IPS-NIHi7 (cell line): ENCODE data around the gene SLIT1.
A peak's percentile ranks its signal among the peaks of the same experiment; 100 is the strongest.

ENCODE experiments used
- DNase-seq: peaks from one replicate; pipeline ENCODE4 v3.0.0; 2012; ENCODE audit warnings: mixed read lengths; ENCODE audit errors: extremely low spot score

The SLIT1 gene

DNA sequence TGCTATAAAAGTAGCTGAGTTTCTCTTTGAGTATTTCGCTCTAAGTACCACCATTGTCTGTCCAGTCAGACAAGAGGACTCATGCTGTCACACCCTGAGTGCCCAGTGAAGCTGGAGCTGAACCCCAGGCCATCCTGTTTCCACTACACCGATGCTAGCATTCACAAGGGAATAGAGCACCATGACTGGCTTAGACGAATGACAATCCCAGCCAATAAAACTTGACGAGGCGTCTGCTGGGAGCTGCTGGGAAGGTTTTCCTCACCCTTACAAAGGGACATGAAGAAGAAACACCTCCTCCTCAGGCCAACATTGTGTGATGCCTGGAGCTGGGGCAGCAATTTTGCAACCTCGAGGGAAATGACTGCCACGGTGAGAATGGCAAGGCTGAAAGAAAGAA is 17.5 kb upstream of the SLIT1 start:
- no peak for DNase-seq

- no peak for DNase-seq
Observed at GRCh38 chr10:97200616-97201015, 14.9 kb upstream of the SLIT1 start.

GRCh38 chr10:97199152-97199551 is 13.4 kb upstream of the SLIT1 start:
- no peak for DNase-seq

- no peak for DNase-seq
Observed at GRCh38 chr10:97197030-97197500, 11.3 kb upstream of the SLIT1 start.

GRCh38 chr10:97196223-97197029 is 10.7 kb upstream of the SLIT1 start:
- DNase-seq, result peak; percentile 84

DNA sequence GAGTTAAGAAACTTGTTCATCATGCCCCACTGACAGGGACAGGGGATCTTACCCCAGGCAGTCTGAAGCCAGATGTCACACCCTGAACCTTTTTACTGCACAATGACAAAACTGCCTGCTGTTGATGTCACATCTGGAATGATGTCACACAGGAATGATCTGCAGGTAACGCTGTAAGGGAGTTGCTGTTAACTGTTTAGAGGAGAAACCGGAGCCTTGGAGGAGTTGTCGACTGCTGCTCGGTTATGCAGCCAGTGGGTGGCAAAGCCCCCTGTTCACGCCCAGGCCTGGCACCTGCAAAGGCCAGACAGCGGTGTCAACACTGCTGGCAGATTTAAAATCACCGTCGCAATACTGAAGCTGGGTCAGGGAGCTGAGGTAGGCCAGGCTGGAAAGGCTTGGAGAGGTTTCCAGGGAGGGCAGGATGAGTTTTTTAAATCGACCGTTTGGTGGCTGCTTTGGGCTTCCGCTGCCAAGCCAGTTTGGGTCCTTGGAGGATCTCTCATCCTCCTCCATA is 10.0 kb upstream of the SLIT1 start:
- DNase-seq, result no peak

GRCh38 chr10:97192952-97193435 is 7.2 kb upstream of the SLIT1 start:
- no peak for DNase-seq

DNA sequence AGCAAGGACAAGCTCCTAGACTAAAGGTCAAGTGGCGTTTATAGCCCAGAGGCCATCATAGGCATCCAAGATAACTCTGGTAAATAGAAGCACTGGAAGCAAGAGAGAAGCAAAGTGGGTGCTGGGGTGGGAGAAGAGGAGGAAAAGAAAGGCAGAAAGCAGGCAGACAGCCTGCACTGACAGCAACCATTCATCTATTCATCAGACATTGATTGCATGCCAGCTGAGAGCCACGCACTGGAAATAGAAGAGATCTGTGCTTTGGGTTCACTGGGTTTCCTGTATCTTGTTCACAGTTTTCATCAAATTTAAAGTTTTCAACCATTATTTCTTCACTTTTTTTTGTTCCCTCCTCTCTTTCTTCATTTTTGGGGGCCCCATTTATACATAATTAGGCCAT is 4.7 kb upstream of the SLIT1 start:
- DNase-seq, result no peak

DNA sequence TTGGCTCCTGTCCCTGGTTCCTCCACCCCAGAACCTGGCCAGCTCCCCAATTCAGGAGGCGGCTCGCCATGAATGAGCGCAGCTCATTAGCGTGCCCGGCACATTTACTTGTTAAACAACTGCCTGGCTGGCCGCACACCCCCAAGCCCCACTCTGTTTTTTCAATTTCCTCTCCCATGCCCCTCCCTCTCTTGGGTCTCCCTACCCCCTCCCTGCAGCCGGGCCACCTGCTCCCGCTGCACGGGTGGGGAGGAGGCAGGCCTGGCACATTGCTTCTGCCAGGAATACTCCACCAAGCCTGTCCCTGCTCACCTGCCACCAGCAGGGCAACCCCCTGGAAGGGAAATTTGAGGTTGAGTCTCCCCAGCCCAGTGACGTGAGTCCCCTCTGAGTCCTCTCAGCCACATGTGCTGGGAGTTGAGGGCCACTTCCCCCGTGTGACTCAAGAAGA is 2.5 kb upstream of the SLIT1 start:
- DNase-seq, result no peak

GRCh38 chr10:97186911-97187310 is 1.2 kb upstream of the SLIT1 start:
- no peak for DNase-seq

- DNase-seq, result no peak
Observed at GRCh38 chr10:97184971-97185325, 811 bp downstream of the SLIT1 start.

DNA sequence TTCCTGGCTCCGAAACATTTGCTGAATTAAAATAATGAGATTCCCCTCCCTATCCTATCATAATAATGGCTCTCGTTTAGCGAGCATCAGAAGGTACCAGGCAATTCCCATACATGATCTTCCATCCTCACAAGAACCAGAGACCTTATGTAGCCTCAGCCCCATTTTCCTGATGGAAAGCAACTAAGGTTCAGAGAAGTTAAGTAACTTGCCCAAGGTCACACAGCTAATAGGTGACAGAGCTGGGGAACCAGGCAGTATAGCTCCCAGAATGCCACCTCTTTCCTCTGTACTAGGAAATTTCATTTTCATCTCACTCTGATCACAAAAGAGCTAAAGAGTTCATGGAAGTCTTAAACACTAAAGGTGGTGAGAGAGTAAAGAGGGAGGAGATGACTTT is 2.4 kb downstream of the SLIT1 start:
- no peak for DNase-seq

DNA sequence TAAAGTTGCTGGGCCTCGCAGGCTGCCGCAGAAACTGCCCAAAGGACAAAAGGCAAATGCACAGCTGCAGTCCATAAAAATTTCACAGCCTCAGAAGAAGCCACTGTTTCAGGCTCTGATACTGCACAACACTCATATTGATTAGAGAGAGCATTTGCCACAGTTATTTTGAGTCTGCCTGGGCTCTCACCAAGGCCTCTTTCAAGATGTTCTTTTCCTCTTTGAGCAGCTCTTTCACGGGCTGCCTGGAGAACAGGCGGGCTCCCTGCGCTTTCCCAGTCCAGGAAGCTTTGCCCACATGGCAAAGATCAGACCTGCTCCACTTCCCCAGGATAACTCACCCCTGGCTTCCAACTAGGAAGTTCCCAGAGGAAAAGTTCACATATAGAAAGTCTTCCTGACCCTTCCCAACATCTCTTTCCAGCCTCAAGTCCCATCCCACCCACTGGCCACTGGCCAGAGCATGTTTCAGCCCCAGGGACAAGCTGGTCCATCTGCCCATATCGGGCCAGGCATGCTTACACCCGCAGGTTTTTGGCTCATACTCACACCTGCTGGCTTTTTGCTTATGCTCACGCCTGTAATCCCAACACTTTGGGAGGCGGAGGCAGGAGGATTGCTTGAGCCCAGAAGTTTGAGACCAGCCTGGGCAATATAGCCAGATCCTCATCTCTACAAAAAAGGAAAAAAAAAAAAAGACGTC is 3.3 kb downstream of the SLIT1 start:
- no peak for DNase-seq

- no peak for DNase-seq
Observed at GRCh38 chr10:97180986-97181385, 4.8 kb downstream of the SLIT1 start.

- no peak for DNase-seq
Observed at GRCh38 chr10:97180363-97180755, 5.4 kb downstream of the SLIT1 start.

GRCh38 chr10:97179731-97180362 is 5.9 kb downstream of the SLIT1 start:
- DNase-seq, result peak; percentile 93

GRCh38 chr10:97179311-97179710 is 6.4 kb downstream of the SLIT1 start:
- no peak for DNase-seq

DNA sequence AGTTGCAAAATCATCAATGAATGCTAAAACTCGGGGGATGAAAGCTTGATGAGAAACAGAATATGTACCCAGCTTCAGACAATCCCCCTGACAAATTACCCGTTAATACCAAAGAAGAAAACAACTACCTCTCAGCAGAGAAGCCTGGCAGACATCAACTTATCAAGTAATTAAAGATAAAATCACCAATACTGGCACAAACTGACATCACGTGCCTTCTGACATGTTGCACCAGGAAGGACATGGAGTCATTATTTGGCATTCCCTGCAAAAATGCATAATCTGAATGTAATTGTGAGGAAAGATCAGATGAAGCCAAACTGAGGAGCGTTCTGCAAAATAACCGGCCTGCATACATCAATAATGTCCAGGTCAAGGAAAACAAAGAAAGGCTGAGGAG is 7.7 kb downstream of the SLIT1 start:
- no peak for DNase-seq

- no peak for DNase-seq
Observed at GRCh38 chr10:97176226-97176625, 9.5 kb downstream of the SLIT1 start.

DNA sequence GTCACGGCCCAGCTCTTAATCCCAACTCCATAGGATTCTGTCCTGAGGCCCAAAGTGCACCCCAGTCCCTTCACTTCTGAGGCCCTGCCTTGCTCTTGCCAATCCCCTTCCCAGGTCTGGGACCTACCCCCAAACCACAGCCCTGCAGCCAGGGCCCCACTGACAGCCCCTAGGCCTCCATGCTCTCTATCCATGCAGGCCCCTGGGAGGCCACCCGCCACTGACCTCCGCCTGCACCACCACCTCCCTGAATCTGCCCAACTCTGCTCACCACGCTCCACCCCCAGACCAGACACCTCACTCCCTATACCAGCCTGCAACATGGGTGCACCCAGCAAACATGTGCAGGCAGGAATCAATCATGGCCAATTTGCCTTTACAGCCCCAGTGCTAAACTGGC is 10.2 kb downstream of the SLIT1 start:
- no peak for DNase-seq

DNA sequence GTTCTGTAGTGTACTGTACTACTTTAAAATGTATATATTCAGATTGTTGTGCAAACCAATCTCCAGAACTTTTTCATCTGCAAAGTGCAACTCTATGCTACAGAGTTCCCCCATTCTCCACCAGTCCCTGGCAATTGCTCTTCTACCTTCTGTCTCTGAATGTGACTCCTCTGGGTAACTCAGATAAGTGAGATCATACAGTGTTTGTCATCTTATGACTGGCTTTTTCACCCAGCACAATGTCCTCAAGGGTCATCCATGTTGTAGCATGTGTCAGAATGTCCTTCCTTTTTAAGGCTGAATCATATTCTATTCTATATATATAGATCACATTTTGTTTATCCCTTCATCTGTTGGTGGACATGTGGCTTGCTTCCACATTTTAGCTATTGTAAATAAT is 10.8 kb downstream of the SLIT1 start:
- no peak for DNase-seq

DNA sequence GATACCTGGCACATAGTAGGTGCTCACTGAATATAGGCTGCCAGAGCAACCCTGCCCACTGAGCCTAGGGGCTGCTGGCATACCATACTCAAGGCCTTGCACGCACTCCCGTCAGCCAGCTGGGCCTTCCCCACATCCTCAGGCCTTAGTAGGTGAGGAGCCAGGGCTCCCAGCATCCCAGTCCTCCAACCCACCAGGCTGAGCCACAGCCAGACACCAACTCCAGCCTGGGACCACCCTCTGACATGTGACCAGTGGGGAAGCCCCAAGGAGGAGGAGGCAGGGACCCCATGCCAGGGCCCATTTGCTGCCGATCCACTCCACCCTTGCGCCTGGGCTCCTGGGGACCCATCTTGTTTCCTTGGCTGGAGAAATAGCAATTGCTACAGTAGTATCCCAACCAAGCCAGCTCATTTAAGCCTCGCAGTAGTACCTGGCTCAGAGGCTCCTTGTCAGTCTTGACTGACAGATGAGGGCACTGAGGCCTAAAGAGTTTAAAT is 11.4 kb downstream of the SLIT1 start:
- no peak for DNase-seq
